Gastrocnemius medialis (tissue), 4 donors: Measurements from ENCODE around the gene EPB41.

Source experiments
- CTCF ChIP-seq, 5 experiments: fragments of 450-650 bp in 3 of 5; fragments of 200-600 bp in 2 of 5; sonication (generic) in 2 of 5; IDR thresholded peaks in 4 of 5; conservative IDR thresholded peaks in 1 of 5; 1 replicate in 4 of 5; 2 replicates in 1 of 5; pipeline ENCODE4 v1.5.1; 2016 to 2019; ENCODE audit warnings: antibody characterized with exemption in 5 of 5, mild to moderate bottlenecking in 3 of 5, moderate library complexity in 3 of 5
- POLR2A ChIP-seq, 2 donors: fragments of 450-650 bp; IDR thresholded peaks; one replicate each; pipeline ENCODE4 v1.6.1; 2017; ENCODE audit warnings: antibody characterized with exemption in 2 of 2, mild to moderate bottlenecking in 2 of 2, moderate library complexity in 2 of 2

DNA sequence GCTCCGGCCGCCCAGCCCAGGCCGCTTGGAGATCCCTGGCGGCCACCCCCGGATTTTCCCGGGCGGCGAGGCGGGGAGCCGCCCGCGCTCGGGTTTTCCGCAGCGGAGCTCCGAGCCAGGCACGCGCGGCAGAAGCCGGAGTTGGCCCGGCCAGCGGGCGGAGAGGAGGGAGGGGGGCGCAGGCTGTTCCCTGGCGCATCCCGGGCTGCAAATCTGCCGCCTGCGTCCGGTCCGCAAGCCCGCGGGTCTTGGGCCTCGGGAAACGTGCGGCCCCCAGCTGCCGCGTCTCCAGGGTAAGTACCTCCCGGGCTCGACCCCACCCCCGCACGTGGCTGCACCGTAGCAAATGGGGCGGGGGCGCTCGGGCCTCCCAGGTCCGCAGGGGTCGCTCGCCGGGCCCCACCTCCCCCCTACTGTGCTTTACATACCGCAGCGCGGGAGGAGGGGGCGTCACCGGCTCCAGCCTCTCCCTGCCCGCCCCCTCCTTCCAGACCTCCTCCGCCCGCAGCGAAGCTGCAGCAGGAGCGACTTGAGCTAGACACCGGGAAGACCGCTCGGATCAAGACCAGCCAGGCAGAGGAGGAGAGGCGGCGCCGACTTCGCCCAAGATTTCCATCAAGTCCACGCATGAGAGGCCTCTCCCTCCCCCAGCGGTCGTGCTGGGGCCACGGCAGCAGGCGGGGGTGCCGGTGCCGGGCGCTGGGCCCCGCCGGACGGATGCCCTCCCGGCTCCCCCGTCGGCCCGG lies 207.7 kb downstream of the EPB41 start:
- TF ChIP-seq CTCF (IDR thresholded peaks at IDR 0.05 in 4 of 5, conservative IDR thresholded peaks at IDR 0.05 in 1 of 5) (no peak), POLR2A (IDR thresholded peaks at IDR 0.05) (no peak)
